GM19372 (cell line): ENCODE data around the gene NPAS1.
"Not testable (repeated sequence)": the region's sequence is repeated elsewhere in the genome, so short reads cannot be mapped to it uniquely, and the experiment has no call there.

Experiments
- ATAC-seq: cut with Tn5 transposase; IDR thresholded peaks from one replicate; pipeline ENCODE4 v1.9.1; 2021; ENCODE audit warnings: mild to moderate bottlenecking, low read depth, moderate library complexity; ENCODE audit not compliant: unreplicated experiment

NPAS1 gene

GRCh38 chr19:47073574-47073973 lies 53.9 kb downstream of the NPAS1 start:
- ATAC-seq = no peak

GRCh38 chr19:47074621-47075020 lies 55.0 kb downstream of the NPAS1 start:
- no peak for ATAC-seq

- ATAC-seq = no peak
Measured at GRCh38 chr19:47075179-47075810, 55.7 kb downstream of the NPAS1 start.

GRCh38 chr19:47075941-47076340 lies 56.3 kb downstream of the NPAS1 start:
- no peak for ATAC-seq

GRCh38 chr19:47078351-47078750 lies 58.7 kb downstream of the NPAS1 start:
- ATAC-seq = not testable (repeated sequence)

GRCh38 chr19:47081095-47081494 lies 61.5 kb downstream of the NPAS1 start:
- no peak for ATAC-seq

- ATAC-seq = no peak
Measured at GRCh38 chr19:47082493-47082892, 62.9 kb downstream of the NPAS1 start.

GRCh38 chr19:47084879-47085439 lies 65.3 kb downstream of the NPAS1 start:
- ATAC-seq = no peak

GRCh38 chr19:47086280-47086679 lies 66.6 kb downstream of the NPAS1 start:
- ATAC-seq = no peak

GRCh38 chr19:47089767-47090350 lies 70.2 kb downstream of the NPAS1 start:
- no peak for ATAC-seq

GRCh38 chr19:47093254-47093653 lies 73.6 kb downstream of the NPAS1 start:
- no peak for ATAC-seq

- ATAC-seq = no peak
Measured at GRCh38 chr19:47093841-47094240, 74.2 kb downstream of the NPAS1 start.

- ATAC-seq = no peak
Measured at GRCh38 chr19:47094557-47095475, 75.2 kb downstream of the NPAS1 start.
